ENCODE results near the gene C10orf88.

C10orf88 gene

GRCh38 chr10:122953902-122954730, at the start of gene C10orf88:
Gene C10orf88 (minus strand): TSS chr10:122954227. CDS start chr10:122954178, 49 bp downstream.
- DNase-seq: peak; percentile 99

- no peak for DNase-seq
Observed at GRCh38 chr10:123001370-123001769, 47.3 kb upstream of the C10orf88 start.

DNA sequence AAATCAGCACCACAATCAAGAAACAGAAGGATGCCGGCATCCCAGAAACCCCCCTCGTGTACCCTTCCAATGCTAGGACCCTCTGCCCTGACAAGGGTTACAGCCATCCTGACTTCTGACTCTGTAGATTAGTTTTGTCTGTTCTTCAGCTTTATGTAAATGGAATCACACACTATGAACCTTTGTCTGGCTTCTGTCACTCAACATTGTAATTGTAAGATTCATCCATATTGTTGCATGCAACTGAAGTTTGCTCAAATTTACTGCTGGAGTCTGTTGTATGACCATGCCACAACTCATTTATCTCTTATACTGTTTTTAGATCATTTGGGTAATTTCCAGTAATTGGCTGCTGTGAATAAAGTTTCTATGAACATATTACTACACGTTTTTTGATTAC, 46.1 kb upstream of the C10orf88 start:
- no peak for DNase-seq

DNA sequence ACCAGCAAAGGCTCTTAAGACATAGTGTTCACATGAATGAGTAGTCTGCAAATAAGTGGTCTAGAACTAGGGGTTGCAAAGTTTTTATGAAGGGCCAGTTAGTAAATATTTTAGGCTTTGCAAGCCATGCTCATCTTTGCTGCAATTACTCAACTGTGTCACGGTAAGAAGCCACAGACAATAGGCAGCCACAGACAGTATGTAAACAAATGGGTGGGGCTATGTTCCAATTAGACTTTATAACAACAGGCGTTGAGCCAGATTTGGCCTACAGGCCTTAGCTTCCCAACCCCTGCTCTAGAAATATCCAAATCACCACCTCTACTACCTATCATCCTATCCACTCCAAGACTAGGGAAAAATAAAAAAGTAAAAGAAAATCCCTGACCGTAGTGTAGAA, 45.3 kb upstream of the C10orf88 start:
- DNase-seq: no peak

DNA sequence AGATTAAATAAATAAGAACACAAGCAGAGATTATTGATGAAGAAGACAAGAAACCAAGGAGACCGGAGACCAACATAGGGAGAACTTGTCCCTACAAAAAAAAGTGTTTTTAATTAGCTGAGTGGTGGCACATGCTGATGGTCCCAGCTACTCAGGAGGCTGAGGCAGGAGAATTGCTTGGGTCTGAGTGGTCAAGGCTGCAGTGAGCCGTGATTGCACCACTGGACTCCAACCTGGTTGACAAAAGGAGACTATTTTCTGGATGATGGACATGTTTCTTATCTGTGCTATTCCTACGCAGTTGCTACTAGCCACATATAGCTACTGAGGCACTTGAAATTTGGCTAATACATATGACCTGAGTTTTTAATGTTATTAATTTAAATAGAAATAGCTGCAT, 44.9 kb upstream of the C10orf88 start:
- DNase-seq: no peak

- no peak for DNase-seq
Observed at GRCh38 chr10:122998360-122998917, 44.4 kb upstream of the C10orf88 start.

- DNase-seq: no peak
Observed at GRCh38 chr10:122997864-122998263, 43.8 kb upstream of the C10orf88 start.

GRCh38 chr10:122995936-122996335, 41.9 kb upstream of the C10orf88 start:
- no peak for DNase-seq

- no peak for DNase-seq
Observed at GRCh38 chr10:122993797-122994336, 39.8 kb upstream of the C10orf88 start.

DNA sequence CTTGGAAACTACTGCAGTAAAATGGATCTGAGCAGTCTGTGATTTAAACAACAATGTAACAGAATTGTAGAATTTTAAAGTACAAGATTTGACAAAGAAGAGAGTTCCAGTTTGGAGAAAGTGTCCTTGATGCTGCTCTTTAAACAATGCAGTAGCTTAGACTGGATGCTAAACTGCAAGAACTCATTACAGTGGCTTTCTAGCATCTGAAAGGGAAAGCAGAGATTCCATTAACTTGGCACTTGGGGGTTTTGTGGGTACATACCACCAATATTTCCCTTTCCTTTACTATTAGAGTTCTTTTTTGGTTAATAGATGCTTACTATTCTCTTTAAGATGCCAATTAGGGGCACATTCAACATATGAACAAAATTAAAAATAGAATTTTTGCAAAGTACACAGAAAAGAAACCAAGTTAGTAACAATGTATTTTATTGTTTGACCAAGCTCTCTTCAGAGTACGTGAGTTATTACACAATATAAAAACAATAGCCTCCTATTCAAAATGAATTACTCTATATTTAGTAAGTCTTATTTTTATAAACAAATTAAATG, 38.1 kb upstream of the C10orf88 start:
- no peak for DNase-seq

DNA sequence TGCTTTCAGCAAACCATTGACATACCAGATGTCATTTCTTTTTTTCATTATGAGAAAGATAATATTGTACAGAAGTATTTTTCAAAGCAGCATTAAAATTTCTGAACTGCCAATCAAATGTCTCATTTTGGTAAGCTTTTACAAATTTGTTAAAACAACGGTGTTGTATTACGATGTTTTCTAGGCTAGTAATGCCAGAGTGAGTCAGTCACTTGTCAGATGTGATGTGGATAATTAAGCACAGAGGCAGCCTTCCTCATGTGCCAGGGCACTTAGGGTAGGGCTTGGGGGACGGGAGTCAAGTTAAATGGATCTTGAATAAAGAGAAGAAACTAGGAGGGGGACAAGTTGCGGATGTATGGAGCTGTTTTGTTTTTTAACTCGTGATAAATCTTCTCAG, 36.3 kb upstream of the C10orf88 start:
- no peak for DNase-seq

DNA sequence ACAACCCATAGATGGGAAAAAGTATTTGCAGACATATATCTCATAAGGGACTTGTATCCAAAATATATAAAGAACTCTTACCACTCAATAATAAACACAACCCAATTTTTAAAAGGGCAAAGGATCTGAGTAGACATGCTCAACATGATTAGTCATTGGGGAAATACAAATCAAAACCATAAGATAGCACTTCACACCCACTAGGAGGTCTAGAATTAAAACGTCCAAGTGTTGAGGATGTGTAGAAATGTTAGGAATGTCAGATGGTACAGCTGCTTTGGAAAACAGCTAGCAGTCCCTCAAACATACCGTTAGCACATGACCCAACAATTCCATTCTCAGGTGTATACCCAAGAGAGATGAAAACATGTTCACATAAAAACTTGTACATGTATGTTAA, 34.5 kb upstream of the C10orf88 start:
- DNase-seq: no peak

DNA sequence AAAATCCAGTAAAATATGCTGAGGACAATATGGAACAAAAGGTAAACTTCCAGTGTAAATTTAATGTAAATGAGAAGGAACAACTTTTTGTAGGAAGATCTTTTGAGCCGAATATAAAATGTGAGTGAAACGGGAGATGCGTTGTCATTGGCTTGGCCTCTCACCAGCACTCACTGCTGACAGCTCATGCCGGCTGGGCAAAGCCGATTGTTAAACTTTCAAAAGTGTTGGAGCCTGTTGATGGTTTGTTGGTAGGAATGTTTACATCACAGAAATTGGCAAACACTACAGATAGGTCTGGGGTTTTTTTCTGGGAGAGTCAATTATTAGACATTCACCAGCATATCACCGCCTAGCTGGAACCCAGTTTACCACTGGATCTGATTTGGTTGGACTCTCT, 32.3 kb upstream of the C10orf88 start:
- DNase-seq: no peak

GRCh38 chr10:122984708-122985107, 30.7 kb upstream of the C10orf88 start:
- no peak for DNase-seq

DNA sequence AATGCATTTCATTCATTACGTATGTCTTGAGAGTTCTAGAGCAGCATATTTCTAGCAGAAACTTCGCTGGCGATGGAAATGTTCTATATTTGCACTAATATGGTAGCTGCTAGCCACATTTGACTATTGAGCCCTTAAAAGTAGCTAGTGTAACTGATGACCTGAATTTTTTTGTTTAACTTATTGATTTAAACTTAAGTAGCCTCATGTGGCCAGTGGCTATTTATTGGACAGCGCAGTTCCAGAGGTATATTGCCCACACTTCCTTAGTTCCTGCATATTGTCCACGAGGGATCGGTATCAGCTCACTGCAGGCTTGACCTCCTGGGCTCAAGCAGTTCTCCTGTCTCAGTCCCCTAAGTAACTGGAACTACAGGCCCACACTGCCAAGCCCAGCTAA, 29.9 kb upstream of the C10orf88 start:
- no peak for DNase-seq

GRCh38 chr10:122981066-122981464, 27.0 kb upstream of the C10orf88 start:
- DNase-seq: peak; percentile 20

DNA sequence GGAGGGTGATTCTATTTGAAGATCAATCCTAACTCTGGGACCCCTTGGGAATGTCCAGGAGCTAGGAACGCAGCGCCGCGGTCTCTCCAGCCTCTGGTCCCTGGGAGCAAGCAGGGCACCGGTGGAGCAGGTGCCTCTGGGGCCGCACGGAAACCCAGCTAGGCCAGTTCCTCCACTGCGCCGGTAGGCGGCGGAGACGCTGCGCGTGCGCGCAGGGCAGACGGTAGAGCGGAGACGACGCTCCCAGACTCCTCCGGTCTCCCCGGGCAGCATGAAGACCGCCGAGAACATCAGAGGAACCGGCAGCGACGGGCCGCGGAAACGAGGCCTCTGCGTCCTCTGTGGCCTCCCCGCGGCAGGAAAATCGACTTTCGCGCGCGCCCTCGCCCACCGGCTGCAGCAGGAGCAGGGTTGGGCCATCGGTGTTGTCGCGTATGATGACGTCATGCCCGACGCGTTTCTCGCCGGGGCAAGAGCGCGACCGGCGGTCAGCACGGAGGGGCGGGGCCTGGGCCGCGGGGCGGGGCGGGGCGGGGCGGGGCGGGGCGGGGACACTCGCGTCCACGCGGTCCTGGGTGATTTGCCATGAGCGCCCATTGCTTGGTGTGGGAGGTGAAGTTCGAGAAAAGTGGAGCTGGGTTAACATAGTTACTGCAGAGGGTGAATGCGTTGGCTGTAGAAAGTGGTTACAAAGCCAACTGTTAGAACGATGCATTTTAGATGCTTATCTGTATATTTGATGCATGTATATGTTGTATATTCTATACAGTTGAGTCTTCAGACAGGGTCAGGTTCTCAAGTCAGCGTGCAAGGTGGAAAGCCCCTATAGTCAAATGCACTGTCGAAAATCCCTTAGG, 26.4 kb upstream of the C10orf88 start, which contains the start of gene PSTK:
PSTK (plus strand) TSS at position 193 of the 857 bp plus-strand sequence; CDS start at position 272, 79 bp downstream.
- DNase-seq: peak; percentile 95

DNA sequence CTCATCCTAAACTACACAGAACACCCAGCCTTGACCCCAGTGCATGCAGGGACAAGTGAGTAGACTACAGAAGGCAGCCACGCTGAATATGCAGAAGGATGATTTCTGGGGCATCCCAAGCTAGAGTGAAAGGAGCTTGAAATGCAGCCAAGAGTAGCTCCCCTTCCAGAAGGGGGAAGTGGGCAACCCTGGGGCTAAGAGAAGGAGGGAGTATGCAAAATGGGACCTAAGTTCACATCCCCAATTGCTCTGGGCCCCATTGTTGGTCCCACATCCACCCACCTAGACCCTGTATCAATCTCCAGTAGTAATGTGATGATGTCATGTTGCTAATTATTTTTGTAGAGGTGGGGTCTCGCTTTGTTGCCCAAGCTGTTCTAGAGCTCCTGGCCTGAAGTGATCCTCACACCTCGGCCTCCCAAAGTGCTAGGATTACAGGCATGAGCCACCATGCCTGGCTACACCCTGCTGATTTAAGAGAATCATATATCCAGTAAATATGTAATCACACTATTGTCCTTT, 20.6 kb upstream of the C10orf88 start:
- no peak for DNase-seq

GRCh38 chr10:122974023-122974422, 20.0 kb upstream of the C10orf88 start:
- DNase-seq: peak; percentile 47

DNA sequence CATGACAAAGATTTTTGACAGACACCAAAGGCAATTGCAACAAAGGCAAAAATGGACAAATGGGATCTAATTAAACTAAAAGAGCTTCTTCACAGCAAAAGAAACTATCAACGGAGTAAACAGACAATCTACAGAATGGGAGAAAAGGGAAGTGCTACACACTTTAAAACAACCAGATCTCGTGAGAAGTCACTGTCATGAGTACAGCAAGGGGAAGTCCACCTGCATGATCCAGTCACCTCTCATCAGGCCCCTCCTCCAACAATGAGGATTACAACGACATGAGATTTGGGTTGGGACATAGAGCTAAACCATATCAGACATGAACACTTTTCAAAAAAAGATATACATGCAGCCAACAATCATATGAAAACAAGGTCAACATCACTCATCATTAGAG, 14.7 kb upstream of the C10orf88 start:
- no peak for DNase-seq

DNA sequence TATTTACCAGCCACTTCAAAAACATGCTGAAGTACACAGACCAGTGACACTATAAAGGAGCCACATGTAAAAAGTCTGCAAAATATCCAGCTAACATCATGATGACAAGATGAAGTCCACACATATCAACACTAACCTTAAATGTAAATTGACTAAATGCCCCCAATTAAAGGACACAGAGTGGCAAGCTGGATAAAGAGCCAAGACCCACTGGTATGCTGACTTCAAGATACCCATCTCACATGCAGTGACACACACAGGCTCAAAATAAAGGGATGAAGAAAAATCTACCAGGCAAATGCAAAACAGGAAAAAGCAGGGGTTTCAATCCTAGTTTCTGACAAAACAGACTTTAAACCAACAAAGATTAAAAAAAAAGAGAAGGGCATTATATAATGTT, 12.9 kb upstream of the C10orf88 start:
- no peak for DNase-seq

GRCh38 chr10:122962405-122962804, 8.4 kb upstream of the C10orf88 start:
- peak; percentile 12 for DNase-seq

- DNase-seq: no peak
Observed at GRCh38 chr10:122957474-122957873, 3.4 kb upstream of the C10orf88 start.

Data from suppressor macrophage treated with lipopolysaccharide for 4 hours (primary cell).